ENCODE measurements around the gene SCART1.

DNA sequence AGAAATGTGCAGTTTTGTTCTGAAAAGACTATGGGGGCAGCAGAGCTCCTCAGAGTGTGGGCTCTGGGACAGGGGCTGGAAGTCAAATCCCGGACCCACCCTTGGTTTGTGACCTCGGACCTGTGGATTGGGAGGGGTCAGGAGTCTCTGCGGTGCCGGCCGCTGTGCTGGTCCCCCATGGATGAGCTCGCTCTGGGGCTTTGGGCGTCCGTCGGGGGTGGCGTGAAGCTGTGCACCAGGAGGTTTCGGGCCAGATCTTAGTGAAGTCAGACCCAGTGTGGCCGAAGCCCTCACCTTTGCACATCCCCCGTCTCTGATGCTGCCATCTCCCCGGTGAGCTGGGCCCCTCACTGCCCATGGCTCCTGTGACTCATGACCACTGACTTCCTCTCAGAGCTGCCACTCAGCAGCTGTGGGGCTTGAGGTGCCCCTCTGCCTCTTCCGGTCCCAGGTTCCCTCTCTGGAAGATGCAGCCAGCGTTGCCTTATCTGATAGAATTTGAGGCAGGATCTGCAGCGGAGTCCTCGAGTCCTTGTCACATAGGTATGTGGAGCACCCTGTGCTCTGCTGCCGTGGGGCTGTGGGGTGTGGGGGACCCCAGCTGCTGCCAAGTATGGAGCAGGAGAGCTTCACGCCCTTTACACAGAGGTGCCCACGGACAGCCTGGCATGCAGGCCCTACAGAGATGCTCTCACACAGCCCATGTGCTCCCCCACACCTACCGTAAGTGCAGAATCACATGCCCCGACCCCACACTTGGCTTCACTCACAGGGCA is 11.4 kb upstream of the SCART1 start:
- TF ChIP-seq, protein P1, sequence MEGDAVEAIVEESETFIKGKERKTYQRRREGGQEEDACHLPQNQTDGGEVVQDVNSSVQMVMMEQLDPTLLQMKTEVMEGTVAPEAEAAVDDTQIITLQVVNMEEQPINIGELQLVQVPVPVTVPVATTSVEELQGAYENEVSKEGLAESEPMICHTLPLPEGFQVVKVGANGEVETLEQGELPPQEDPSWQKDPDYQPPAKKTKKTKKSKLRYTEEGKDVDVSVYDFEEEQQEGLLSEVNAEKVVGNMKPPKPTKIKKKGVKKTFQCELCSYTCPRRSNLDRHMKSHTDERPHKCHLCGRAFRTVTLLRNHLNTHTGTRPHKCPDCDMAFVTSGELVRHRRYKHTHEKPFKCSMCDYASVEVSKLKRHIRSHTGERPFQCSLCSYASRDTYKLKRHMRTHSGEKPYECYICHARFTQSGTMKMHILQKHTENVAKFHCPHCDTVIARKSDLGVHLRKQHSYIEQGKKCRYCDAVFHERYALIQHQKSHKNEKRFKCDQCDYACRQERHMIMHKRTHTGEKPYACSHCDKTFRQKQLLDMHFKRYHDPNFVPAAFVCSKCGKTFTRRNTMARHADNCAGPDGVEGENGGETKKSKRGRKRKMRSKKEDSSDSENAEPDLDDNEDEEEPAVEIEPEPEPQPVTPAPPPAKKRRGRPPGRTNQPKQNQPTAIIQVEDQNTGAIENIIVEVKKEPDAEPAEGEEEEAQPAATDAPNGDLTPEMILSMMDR (IDR thresholded peaks at IDR 0.05): no peak
- TF ChIP-seq POLR2A (IDR thresholded peaks at IDR 0.05): no peak
